MM.1S (cell line): Measurements from ENCODE around the gene STK10.

Experiments used
- DNase-seq: peaks from one replicate; pipeline ENCODE4 v3.0.0-alpha.2; 2015
- H2AFZ ChIP-seq: fragments of 300-600 bp; sonication (generic); 2 replicates; pipeline ENCODE4 v1.6.0; 2016; ENCODE audit warnings: antibody characterized with exemption, low read length
- H3F3A ChIP-seq: fragments of 300-600 bp; sonication (generic); 2 replicates; pipeline ENCODE4 v1.6.1; 2016; ENCODE audit warnings: mild to moderate bottlenecking, antibody characterized with exemption, low read length, moderate library complexity, mixed read lengths; ENCODE audit not compliant: insufficient read depth
- H3K27ac ChIP-seq: fragments of 300-600 bp; sonication (generic); 2 replicates; pipeline ENCODE4 v1.5.1; 2016; ENCODE audit warnings: mild to moderate bottlenecking, low read length
- H3K27me3 ChIP-seq: fragments of 300-600 bp; sonication (generic); replicated peaks from 2 replicates; pipeline ENCODE4 v1.6.0; 2016; ENCODE audit warnings: low read length; ENCODE audit not compliant: insufficient read depth
- H3K36me3 ChIP-seq: fragments of 300-600 bp; sonication (generic); replicated peaks from 2 replicates; pipeline ENCODE4 v1.6.1; 2016; ENCODE audit warnings: mild to moderate bottlenecking, low read length, mixed read lengths; ENCODE audit not compliant: insufficient read depth
- H3K4me1 ChIP-seq: fragments of 300-600 bp; sonication (generic); 2 replicates; pipeline ENCODE4 v1.6.1; 2016; ENCODE audit warnings: low read length, mixed read lengths
- H3K4me2 ChIP-seq: fragments of 300-600 bp; sonication (generic); 2 replicates; pipeline ENCODE4 v1.6.0; 2016; ENCODE audit warnings: low read depth, low read length
- H3K4me3 ChIP-seq: fragments of 300-600 bp; sonication (generic); 2 replicates; pipeline ENCODE4 v1.5.1; 2016; ENCODE audit warnings: low read length, mixed read lengths
- H3K79me2 ChIP-seq: fragments of 300-600 bp; sonication (generic); 2 replicates; pipeline ENCODE4 v1.6.1; 2016; ENCODE audit warnings: mixed run types, low read length, mixed read lengths
- H3K9ac ChIP-seq: fragments of 300-600 bp; sonication (generic); 2 replicates; pipeline ENCODE4 v1.6.1; 2016; ENCODE audit warnings: low read length, mixed read lengths
- H3K9me2 ChIP-seq: fragments of 300-600 bp; sonication (generic); replicated peaks from 2 replicates; pipeline ENCODE4 v1.6.1; 2016; ENCODE audit warnings: mild to moderate bottlenecking, low read length, mixed read lengths; ENCODE audit not compliant: insufficient read depth
- H3K9me3 ChIP-seq: fragments of 300-600 bp; sonication (generic); replicated peaks from 2 replicates; pipeline ENCODE4 v1.6.1; 2016; ENCODE audit warnings: mild to moderate bottlenecking, low read length, mixed read lengths; ENCODE audit not compliant: insufficient read depth
- H4K20me1 ChIP-seq: fragments of 300-600 bp; sonication (generic); 2 replicates; pipeline ENCODE4 v1.6.1; 2016; ENCODE audit warnings: mild to moderate bottlenecking, low read length, moderate library complexity, mixed read lengths; ENCODE audit not compliant: insufficient read depth
- CTCF ChIP-seq: fragments of 300-600 bp; sonication (generic); IDR thresholded peaks from 2 replicates; pipeline ENCODE4 v1.5.1; 2016; ENCODE audit warnings: antibody characterized with exemption, low read length, mixed read lengths
- EZH2 ChIP-seq: fragments of 300-600 bp; sonication (generic); optimal IDR thresholded peaks from 2 replicates; pipeline ENCODE3; 2017; ENCODE audit warnings: low read depth, mild to moderate bottlenecking, antibody characterized with exemption, low read length, mixed read lengths
- EZH2phosphoT487 ChIP-seq: fragments of 300-600 bp; sonication (generic); IDR thresholded peaks from 2 replicates; pipeline ENCODE4 v1.6.1; 2018; ENCODE audit warnings: antibody characterized with exemption, low read length

The STK10 gene

GRCh38 chr5:172064358-172064757 is 123.7 kb downstream of the STK10 start:
- H4K20me1 ChIP-seq = peaks cover 15% of the 10 kb centered on the region
- no peaks in the 10 kb centered on the region for H3K36me3 ChIP-seq
- no peak overlapping the region for H3K4me2 ChIP-seq

GRCh38 chr5:172063463-172064235 is 124.4 kb downstream of the STK10 start:
- Histone ChIP-seq H3K79me2 (no peaks in the 10 kb centered on the region), H3K27ac (no peak overlapping the region), H3K9me3 (no peaks in the 10 kb centered on the region), H3K4me1 (peaks cover 20% of the 10 kb centered on the region), H3K27me3 (no peaks in the 10 kb centered on the region), H3K9ac (no peak overlapping the region), H4K20me1 (peaks cover 14% of the 10 kb centered on the region), H3K4me2 (no peak overlapping the region), H2AFZ (no peak overlapping the region), H3F3A (peaks cover 25% of the 10 kb centered on the region), H3K4me3 (no peak overlapping the region), H3K9me2 (no peaks in the 10 kb centered on the region), H3K36me3 (no peaks in the 10 kb centered on the region)
- no peak for DNase-seq
- TF ChIP-seq EZH2 = no peak
- no peak for TF ChIP-seq EZH2phosphoT487
- no peak for TF ChIP-seq CTCF

More at GRCh38 chr5:172064358-172064757, 123.7 kb downstream of the STK10 start:
- Histone ChIP-seq H3K9me2 (no peaks in the 10 kb centered on the region), H3F3A (peaks cover 31% of the 10 kb centered on the region), H3K27ac (no peak overlapping the region), H3K79me2 (no peaks in the 10 kb centered on the region), H3K4me1 (peaks cover 23% of the 10 kb centered on the region), H3K9me3 (no peaks in the 10 kb centered on the region), H2AFZ (no peak overlapping the region), H3K4me3 (no peak overlapping the region), H3K27me3 (no peaks in the 10 kb centered on the region), H3K9ac (no peak overlapping the region)
- no peak for DNase-seq
- TF ChIP-seq CTCF (no peak), EZH2 (no peak), EZH2phosphoT487 (no peak)

- H3K27me3 ChIP-seq = no peaks in the 10 kb centered on the region
- H3K4me1 ChIP-seq = no peaks in the 10 kb centered on the region
- peak; percentile 59 for TF ChIP-seq CTCF
- no peak for TF ChIP-seq EZH2
- H4K20me1 ChIP-seq = no peaks in the 10 kb centered on the region
- no peak overlapping the region for H3K4me2 ChIP-seq
- no peak overlapping the region for H3K9ac ChIP-seq
- H3K4me3 ChIP-seq = no peak overlapping the region
- no peaks in the 10 kb centered on the region for H3K9me3 ChIP-seq
- DNase-seq = no peak
- H2AFZ ChIP-seq = no peak overlapping the region
- no peaks in the 10 kb centered on the region for H3F3A ChIP-seq
- no peaks in the 10 kb centered on the region for H3K36me3 ChIP-seq
- H3K9me2 ChIP-seq = no peaks in the 10 kb centered on the region
- no peak overlapping the region for H3K27ac ChIP-seq
- H3K79me2 ChIP-seq = no peaks in the 10 kb centered on the region
Observed at GRCh38 chr5:172059661-172060100, 128.3 kb downstream of the STK10 start.
